ENCODE measurements around the gene CFAP46. TPM values are rescaled to one million over a fixed set of nuclear protein-coding genes. Genes with fewer than 3 reads are reported as not detected.
"Not testable (repeated sequence)": the region's sequence is repeated elsewhere in the genome, so short reads cannot be mapped to it uniquely, and the experiment has no call there.

CFAP46 gene
- total RNA-seq, 4 donors from 2014 or later: 0.32 to 0.54 TPM; not detected in 2

DNA sequence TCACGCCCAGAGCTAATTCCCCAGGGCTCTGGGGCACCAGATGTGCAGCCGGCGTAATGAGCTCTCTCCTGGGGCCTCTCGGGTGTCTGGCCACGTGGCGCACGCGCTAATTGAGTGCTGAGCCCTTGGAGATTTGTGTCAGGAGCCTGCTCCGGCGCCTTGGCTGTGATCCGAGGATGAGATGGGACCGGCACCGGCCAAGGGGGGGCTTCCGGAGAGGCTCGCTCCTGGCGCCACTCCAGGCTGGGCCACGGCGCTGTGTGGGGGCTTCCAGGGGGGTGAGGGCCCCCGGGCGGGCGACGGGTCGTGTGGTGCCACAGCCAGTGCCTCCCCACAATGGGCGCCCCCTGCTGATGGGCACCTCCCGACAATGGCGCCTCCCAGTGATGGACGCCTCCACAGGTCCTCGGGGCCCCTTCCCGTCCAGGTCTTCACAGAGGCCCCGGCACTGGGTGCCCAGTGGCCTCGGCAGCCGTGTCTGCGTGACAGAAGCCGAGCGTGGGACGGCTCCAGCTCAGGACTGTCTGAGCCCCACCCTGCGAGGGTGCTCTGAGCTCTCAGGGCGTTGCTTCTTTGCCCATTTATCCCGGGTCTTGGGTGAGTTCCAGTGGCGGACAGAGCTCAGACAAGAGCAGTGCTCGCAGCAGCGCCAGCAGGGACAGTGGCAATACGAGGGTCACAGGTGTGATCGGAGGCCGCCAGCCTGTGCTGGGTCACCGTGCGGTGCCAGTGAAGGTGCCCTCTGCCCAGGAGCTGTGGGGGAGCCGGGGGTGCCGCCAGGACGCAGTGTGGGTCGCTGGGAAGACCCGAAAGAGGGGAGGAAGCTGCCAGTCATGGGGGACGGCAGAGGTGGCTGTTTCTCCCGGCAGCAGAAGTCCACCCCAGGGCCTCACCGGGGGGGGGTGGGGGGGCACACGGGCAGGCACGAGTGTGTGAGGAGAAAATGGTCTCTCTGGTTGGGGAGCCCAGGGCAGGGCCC lies 148.2 kb downstream of the CFAP46 start:
- H3K4me3 ChIP-seq (ENCODE audit: low read depth, poor library complexity, severe bottlenecking): no peak overlapping the region
- intact Hi-C loops (cut with DNase I; ENCODE audit: low total_unique reads): no loop called here
- DNase-seq (ENCODE audit: low spot score in 2 of 2): no peak
- 45 to 47% methylated on average over 26 to 57 of the region's 57 CpGs for WGBS, 2 donors
- TF ChIP-seq POLR2A (IDR thresholded peaks at IDR 0.05): no peak
- TF ChIP-seq, protein P1, sequence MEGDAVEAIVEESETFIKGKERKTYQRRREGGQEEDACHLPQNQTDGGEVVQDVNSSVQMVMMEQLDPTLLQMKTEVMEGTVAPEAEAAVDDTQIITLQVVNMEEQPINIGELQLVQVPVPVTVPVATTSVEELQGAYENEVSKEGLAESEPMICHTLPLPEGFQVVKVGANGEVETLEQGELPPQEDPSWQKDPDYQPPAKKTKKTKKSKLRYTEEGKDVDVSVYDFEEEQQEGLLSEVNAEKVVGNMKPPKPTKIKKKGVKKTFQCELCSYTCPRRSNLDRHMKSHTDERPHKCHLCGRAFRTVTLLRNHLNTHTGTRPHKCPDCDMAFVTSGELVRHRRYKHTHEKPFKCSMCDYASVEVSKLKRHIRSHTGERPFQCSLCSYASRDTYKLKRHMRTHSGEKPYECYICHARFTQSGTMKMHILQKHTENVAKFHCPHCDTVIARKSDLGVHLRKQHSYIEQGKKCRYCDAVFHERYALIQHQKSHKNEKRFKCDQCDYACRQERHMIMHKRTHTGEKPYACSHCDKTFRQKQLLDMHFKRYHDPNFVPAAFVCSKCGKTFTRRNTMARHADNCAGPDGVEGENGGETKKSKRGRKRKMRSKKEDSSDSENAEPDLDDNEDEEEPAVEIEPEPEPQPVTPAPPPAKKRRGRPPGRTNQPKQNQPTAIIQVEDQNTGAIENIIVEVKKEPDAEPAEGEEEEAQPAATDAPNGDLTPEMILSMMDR (IDR thresholded peaks at IDR 0.05): no peak

DNA sequence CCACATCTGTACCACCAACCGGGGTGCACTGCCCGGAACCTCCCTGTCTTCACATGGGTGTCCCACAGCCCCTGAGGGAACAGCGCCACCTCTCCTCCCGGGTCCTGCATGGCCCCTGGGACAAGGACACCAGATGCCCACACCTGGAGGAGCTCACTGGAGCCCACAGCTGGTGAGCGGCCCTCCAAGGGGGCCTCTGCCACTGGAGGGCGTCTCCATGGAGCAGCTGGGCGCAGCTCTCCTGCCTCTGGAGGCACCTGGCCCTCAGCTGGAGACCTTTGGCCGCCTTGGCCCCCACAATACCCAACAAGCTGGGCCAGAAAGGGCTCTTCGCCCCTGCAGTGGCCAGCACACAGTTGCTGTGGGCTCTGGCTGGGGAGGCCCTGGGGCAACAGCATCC lies 149.2 kb downstream of the CFAP46 start:
- intact Hi-C loops (cut with DNase I; ENCODE audit: low total_unique reads): no loop called here
- DNase-seq (ENCODE audit: low spot score in 2 of 2): no peak
- no peak overlapping the region for H3K4me3 ChIP-seq (ENCODE audit: low read depth, poor library complexity, severe bottlenecking)
- 96 to 100% methylated on average over 2 to 4 of the region's 9 CpGs for WGBS, 2 donors
- no peak for TF ChIP-seq POLR2A (IDR thresholded peaks at IDR 0.05)
- TF ChIP-seq, protein P1 (IDR thresholded peaks at IDR 0.05): no peak

DNA sequence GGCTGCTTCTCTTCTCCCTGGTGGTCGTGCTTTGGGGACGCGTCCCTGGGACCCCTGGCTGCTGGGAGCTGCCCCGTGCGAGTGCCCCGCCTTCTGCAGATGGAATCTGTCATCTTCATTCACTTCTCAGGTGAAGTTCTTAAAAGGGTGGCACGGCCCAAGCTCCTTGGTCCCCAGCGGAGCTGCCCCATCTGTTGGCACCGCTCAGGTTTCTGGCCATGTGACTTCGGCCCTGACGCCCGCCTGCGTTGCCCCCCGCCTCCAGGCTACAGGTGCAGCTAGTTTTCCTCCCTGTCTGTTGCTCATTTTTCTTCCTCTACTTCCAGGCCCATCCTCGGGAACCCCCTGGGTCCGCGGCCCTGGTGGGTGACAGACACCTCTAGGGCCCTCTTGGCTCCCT lies 149.6 kb downstream of the CFAP46 start:
- TF ChIP-seq POLR2A (IDR thresholded peaks at IDR 0.05): no peak
- TF ChIP-seq, protein P1 (IDR thresholded peaks at IDR 0.05): no peak
- WGBS, 2 donors: 78 to 84% methylated on average over 17 of the region's 17 CpGs
- no peak for DNase-seq (ENCODE audit: low spot score in 2 of 2)
- H3K4me3 ChIP-seq (ENCODE audit: low read depth, poor library complexity, severe bottlenecking): no peak overlapping the region
- intact Hi-C loops (cut with DNase I; ENCODE audit: low total_unique reads): no loop called here

DNA sequence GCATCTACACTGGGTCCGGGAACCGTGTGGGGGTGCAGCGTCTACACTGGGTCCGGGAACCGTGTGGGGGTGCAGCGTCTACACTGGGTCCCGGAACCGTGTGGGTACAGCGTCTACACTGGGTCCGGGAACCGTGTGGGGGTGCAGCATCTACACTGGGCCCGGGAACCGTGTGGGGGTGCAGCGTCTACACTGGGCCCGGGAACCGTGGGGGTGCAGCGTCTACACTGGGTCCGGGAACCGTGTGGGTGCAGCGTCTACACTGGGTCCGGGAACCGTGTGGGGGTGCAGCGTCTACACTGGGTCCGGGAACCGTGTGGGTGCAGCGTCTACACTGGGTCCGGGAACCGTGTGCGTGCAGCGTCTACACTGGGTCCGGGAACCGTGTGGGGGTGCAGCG lies 150.3 kb downstream of the CFAP46 start:
- intact Hi-C loops (cut with DNase I; ENCODE audit: low total_unique reads); DNase-seq (ENCODE audit: low spot score in 2 of 2); H3K4me3 ChIP-seq (ENCODE audit: low read depth, poor library complexity, severe bottlenecking): not testable (repeated sequence)
- WGBS, 2 donors: 90 to 96% methylated on average over 16 to 33 of the region's 33 CpGs

DNA sequence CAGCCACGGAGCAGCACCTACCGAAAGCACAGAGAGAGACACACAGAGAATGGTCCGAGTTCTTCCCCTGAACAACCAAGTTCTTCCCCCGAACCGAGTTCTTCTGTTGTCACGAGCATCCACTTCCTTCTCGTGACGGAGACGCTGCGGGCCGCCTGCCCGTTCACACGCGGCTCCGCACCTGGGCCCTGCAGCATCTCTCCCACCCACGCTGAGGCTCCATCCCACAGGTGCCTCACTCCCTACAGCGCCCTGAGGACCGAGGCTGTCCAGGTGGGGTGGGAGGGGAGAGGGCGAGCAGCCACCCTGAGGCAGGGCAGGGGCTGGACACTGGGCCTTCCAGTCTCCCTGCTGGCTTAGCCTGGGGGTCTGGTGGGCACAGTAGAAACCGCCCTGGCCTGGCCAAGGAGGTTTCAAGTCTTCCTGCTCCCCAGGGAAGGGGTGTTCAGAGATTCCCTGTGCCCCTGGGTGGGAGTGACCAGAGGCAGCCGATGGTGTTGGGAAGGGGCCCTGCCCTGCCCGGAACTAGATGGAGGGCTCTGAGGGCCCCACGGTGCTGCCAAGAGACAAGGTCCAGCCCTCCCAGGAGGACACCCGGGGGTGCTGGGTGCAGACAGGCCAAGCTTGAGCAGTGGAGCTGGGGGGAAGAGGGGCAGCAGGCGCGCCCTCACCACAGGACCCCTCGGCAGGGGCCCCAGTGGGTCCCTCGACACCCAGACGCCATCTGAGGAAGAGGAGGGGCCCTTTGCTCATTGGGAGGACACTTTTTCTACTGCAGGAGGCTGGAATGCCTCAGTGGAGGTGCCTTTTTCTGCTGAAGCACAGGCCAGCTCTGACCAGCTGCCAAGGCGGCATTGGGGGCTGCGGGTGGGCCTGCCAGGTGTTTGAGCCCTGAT lies 151.2 kb downstream of the CFAP46 start:
- intact Hi-C loops (cut with DNase I; ENCODE audit: low total_unique reads): no loop called here
- 41 to 49% methylated on average over 24 to 31 of the region's 31 CpGs for whole genome bisulfite sequencing, 2 donors
- DNase-seq (ENCODE audit: low spot score in 2 of 2): no peak
- H3K4me3 ChIP-seq (ENCODE audit: low read depth, poor library complexity, severe bottlenecking): no peak overlapping the region
- TF ChIP-seq, protein P1 (IDR thresholded peaks at IDR 0.05): no peak
- TF ChIP-seq POLR2A (IDR thresholded peaks at IDR 0.05): no peak

DNA sequence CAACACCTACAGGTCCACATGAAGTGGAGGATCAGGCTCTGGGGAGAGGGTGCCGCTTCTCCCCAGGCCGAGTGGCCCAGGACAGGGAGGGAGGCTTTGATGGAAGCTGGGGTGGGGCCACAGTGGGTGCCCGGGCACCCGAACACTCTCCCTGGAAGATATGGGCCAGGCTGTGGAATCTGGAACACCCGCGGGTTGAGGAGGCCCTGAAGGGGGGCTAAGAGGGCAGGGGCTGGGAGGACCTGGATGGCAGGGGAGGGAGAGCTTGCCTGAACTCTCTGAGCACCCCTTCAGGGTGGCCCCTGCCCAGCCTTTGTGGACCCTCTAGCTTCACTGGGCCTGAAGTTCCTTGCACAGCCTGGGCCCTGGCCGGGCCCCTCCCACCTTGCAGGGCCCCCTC lies 151.9 kb downstream of the CFAP46 start:
- TF ChIP-seq, protein P1 (IDR thresholded peaks at IDR 0.05): no peak
- no peak for TF ChIP-seq POLR2A (IDR thresholded peaks at IDR 0.05)
- intact Hi-C loops (cut with DNase I; ENCODE audit: low total_unique reads): no loop called here
- no peak for DNase-seq (ENCODE audit: low spot score in 2 of 2)
- WGBS, 2 donors: 36 to 64% methylated on average over 1 to 5 of the region's 7 CpGs
- H3K4me3 ChIP-seq (ENCODE audit: low read depth, poor library complexity, severe bottlenecking): no peak overlapping the region

All from lower leg skin (tissue), 4 donors.